Heart right ventricle (tissue), 16 donors: ENCODE data around the gene ERCC4. TPM values are rescaled to one million over a fixed set of nuclear protein-coding genes. Genes with fewer than 3 reads are reported as not detected.

Source experiments
- ATAC-seq, 8 donors: fragments of 200-7000 bp; cut with Tn5 transposase; one replicate each; pipeline ENCODE4 v1.9.1; 2020; ENCODE audit warnings: mild to moderate bottlenecking in 8 of 8, moderate library complexity in 8 of 8, moderate number of reproducible peaks in 1 of 8
- DNase-seq, 2 donors: peaks; one replicate each; pipeline ENCODE4 v3.0.0-alpha.2; 2020
- H3K27ac ChIP-seq, 10 donors: fragments of 200-600 bp; sonication (generic) in 2 of 10; one replicate each; pipeline versions ENCODE4 v1.5.0 to v1.8.0; 2020 to 2022; ENCODE audit warnings: mild to moderate bottlenecking in 3 of 10
- H3K27me3 ChIP-seq, 7 donors: fragments of 200-600 bp; one replicate each; pipeline ENCODE4 v1.8.0; 2021 to 2022; ENCODE audit warnings: mild to moderate bottlenecking in 2 of 7
- H3K36me3 ChIP-seq, 9 donors: fragments of 200-600 bp; sonication (generic) in 1 of 9; one replicate each; pipeline versions ENCODE4 v1.5.0 to v1.8.0; 2020 to 2022; ENCODE audit warnings: mild to moderate bottlenecking in 2 of 9
- H3K4me1 ChIP-seq, 9 donors: fragments of 200-600 bp; sonication (generic) in 1 of 9; one replicate each; pipeline versions ENCODE4 v1.5.0 to v1.8.0; 2020 to 2022; ENCODE audit warnings: mild to moderate bottlenecking in 4 of 9
- H3K4me3 ChIP-seq, 10 donors: fragments of 200-600 bp; sonication (generic) in 2 of 10; one replicate each; pipeline versions ENCODE4 v1.5.0 to v1.8.0; 2020 to 2022; ENCODE audit warnings: mild to moderate bottlenecking in 7 of 10, moderate library complexity in 2 of 10
- H3K9me3 ChIP-seq, 11 donors: fragments of 200-600 bp in 10 of 11; sonication (generic) in 2 of 11; one replicate each; pipeline versions ENCODE4 v1.5.0 to v1.8.0; 2013 to 2022; ENCODE audit warnings: mild to moderate bottlenecking in 2 of 11, control low read depth in 1 of 11, moderate library complexity in 1 of 11
- WGBS, 2 donors: extraction: QIAGEN DNeasy Blood & Tissue Kit; methylation state at CpG; one replicate each; pipeline ENCODE4 v1.1.7; 2013; ENCODE audit warnings: inconsistent platforms in 1 of 2; 5-methylcytosine and 5-hydroxymethylcytosine counted together
- intact Hi-C, 10 donors: fragments of 100-400 bp; cut with DNase I; formaldehyde crosslinking; loops; one replicate each; pipeline versions ENCODE4 v1.11.1 to v1.14.2; 2022
- polyA plus RNA-seq, 2 donors: library from polyadenylated mRNA; stranded (reverse); fragments of 200-250 nt; gene quantifications; one replicate each; pipeline ENCODE4 v1.2.3, GENCODE V29; 2013
- total RNA-seq, 10 donors: library from RNA; stranded (reverse); fragmentation: NEBNext Ultra II Directional in 3 of 10; extraction: Animal tissue kit (Norgen Biotek cat#: 25700) in 3 of 10; gene quantifications; one replicate each; pipeline versions ENCODE4 v1.2.1 to v1.2.4, GENCODE V29; 2021 to 2023
- TF ChIP-seq, protein P1 (sequence below), 9 donors: fragments of 200-600 bp; sonication (generic) in 2 of 9; IDR thresholded peaks; one replicate each; pipeline versions ENCODE4 v1.5.0 to v1.8.0; 2021 to 2022; ENCODE audit warnings: antibody characterized with exemption in 9 of 9, mild to moderate bottlenecking in 5 of 9, moderate library complexity in 1 of 9
- donor health status: Arrhythmogenic right ventricular cardiomyopathy.
- donor health status: ischemic (EF 13 %, LVEDD 7.1; RV severe dilation, severe dysfunction).
- donor health status: healthy with polysubstance abuse.
- donor health status: DM: no; HTN: yes; CAD: no.
- donor health status: DM: no; HTN: no; CAD: no.
- donor health status: ischemic (EF 25% LVEDD 6.9; RV normal size, moderate dysfunction).
- donor health status: ischemic (EF 25% LVEDD 5.7; RV mildly dilated, moderate dysfunction).
- donor health status: healthy.
- donor health status: DM: yes; HTN: yes; CAD: no.
- donor health status: Ischemic cardiomyopathy.
- donor health status: ischemic (EF 35%, LVEDD 5.7; RV mildly dilated, moderate dysfunction).
- donor health status: nonischemic (EF 11% LVEDD 7.7; RV severe dilation, severe dysfunction).
- donor health status: DM: yes; HTN: yes; CAD: no.
- donor health status: PGD.
- donor health status: ischemic (EF 29% LVEDD 5.4; RV normal size, mild dysfunction).
- donor health status: nonischemic (EF 23%, LVEDD 6.1; RV moderate dilation, normal function).

Gene ERCC4
- total and polyA plus RNA-seq, 12 donors = 1.3 to 13.1 (median 8.9) TPM

DNA sequence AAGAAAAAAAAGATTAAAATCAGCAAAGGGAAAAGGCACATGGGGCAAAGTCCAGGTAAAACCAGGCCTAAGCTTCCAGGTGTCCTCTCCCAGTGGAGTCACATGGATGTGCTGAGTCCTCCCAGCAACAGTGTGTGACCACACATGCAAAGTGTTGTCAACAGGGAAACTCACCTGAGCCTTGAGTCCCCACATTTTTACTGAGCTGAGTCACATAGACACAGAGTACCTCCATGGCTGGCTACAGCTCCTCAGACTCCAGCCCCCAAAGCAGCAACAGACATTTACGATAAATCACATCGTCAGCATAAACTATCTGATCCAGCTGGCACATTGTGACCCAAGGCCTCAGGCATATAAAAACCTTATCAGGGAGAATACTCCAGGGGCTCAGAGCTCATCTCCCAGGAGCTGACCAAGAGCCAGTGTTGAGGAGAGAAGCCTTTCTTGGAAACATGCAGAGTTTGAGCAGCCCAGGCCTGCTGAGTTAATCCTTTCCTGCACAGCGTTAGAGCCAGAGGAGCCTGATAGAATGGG is 20.5 kb downstream of the ERCC4 start:
- DNase-seq (no peak), ATAC-seq (no peak)
- TF ChIP-seq, protein P1, sequence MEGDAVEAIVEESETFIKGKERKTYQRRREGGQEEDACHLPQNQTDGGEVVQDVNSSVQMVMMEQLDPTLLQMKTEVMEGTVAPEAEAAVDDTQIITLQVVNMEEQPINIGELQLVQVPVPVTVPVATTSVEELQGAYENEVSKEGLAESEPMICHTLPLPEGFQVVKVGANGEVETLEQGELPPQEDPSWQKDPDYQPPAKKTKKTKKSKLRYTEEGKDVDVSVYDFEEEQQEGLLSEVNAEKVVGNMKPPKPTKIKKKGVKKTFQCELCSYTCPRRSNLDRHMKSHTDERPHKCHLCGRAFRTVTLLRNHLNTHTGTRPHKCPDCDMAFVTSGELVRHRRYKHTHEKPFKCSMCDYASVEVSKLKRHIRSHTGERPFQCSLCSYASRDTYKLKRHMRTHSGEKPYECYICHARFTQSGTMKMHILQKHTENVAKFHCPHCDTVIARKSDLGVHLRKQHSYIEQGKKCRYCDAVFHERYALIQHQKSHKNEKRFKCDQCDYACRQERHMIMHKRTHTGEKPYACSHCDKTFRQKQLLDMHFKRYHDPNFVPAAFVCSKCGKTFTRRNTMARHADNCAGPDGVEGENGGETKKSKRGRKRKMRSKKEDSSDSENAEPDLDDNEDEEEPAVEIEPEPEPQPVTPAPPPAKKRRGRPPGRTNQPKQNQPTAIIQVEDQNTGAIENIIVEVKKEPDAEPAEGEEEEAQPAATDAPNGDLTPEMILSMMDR (IDR thresholded peaks at IDR 0.05) = no peak
- intact Hi-C loops = loop anchor here in 2 of 10 donors (5.0 kb wide), 1 partner anchor 47 kb away; no protein-coding TSS in a partner anchor
- Histone ChIP-seq H3K36me3 (peaks cover 0 to 66% (median 18%) of the 10 kb centered on the region in 9 donors), H3K27me3 (no peaks in the 10 kb centered on the region), H3K4me1 (peaks cover 0 to 21% (median 9%) of the 10 kb centered on the region in 9 donors), H3K27ac (no peak overlapping the region), H3K4me3 (no peak overlapping the region), H3K9me3 (no peaks in the 10 kb centered on the region)
- 53 to 79% methylated on average over 3 of the region's 3 CpGs for WGBS, 2 donors

DNA sequence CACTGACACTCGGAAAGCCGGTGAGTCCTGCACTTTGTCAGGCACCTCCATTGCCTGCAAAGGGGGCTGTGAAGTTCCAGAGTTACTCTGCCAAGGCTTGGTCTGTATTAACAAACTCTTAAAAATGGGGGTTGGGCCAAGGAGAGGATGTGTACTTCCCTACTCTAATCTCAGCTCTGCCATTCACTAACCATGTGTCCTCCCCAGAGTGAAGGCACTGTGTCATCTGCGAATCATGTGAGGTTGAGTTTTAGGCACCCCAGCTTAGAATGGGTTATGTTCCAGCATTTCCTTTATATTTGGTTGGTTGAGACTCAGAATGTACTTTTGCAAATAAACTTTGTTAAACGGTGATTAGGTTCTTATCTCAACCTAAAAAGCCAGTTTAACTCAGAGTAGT is 24.9 kb downstream of the ERCC4 start:
- Histone ChIP-seq H3K36me3 (peaks cover 0 to 70% (median 14%) of the 10 kb centered on the region in 9 donors), H3K9me3 (no peaks in the 10 kb centered on the region)
- no peak for DNase-seq

DNA sequence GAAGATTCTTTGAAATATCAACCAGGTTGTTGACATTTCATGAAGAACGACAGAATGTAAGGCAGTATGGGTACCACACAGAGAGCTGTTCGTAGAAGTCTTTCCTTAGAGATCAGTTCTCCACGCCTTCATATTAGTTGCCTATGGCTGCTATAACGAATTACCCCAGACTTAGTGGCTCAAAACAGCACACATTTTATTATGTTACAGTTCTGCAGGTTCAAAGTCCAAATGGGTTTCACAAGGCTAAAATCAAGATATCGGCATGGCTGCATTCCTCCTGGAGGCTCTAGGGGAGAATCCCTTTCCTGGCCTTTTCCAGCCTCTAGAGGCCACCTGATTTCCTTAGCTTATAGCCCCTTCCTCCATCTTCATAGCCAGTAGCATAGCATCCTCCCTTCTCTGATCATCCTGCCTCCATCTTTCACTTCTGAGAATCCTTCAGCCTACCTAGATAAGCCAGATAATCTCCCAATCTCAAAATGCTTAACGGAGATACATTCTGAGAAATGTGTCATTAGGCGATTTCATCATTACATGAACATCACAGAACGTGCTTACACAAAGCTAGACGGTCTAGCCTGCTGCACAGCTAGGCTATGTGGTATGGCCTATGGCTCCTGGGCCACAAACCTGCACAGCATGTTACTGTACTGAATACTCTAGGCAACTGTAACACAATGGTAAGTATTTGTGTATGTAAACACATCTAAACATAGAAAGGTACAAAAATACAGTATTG is 26.0 kb downstream of the ERCC4 start:
- intact Hi-C loops = no loop called here
- no peak for DNase-seq
- Histone ChIP-seq H3K4me1 (peaks cover 0 to 2% (median 0%) of the 10 kb centered on the region in 9 donors), H3K27me3 (no peaks in the 10 kb centered on the region), H3K9me3 (no peaks in the 10 kb centered on the region), H3K36me3 (peaks cover 0 to 63% (median 14%) of the 10 kb centered on the region in 9 donors), H3K27ac (no peak overlapping the region), H3K4me3 (no peak overlapping the region)
- WGBS, 2 donors = 97 to 98% methylated on average over 9 of the region's 9 CpGs
- TF ChIP-seq, protein P1 (IDR thresholded peaks at IDR 0.05) = no peak
- no peak for ATAC-seq

More for the DNA sequence above, 24.9 kb downstream of the ERCC4 start:
- intact Hi-C loops = loop anchor here in 2 of 10 donors (5.0 kb wide), 1 partner anchor 42 kb away; no protein-coding TSS in a partner anchor
- no peaks in the 10 kb centered on the region for H3K4me1 ChIP-seq
- no peak overlapping the region for H3K4me3 ChIP-seq
- H3K27ac ChIP-seq = no peak overlapping the region
- no peaks in the 10 kb centered on the region for H3K27me3 ChIP-seq
- no peak for ATAC-seq
- TF ChIP-seq, protein P1 (IDR thresholded peaks at IDR 0.05) = no peak
- 81 to 86% methylated on average over 4 of the region's 4 CpGs for WGBS, 2 donors

DNA sequence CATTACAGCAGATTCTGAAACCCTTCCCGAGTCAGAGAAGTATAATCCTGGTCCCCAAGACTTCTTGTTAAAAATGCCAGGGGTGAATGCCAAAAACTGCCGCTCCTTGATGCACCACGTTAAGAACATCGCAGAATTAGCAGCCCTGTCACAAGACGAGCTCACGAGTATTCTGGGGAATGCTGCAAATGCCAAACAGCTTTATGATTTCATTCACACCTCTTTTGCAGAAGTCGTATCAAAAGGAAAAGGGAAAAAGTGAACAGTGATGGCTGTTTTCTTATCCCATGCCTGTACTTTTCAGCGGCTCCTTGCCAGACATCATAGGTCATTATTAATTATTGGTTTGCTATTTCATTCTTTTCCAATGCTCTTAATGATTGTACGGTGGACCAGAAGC is 28.1 kb downstream of the ERCC4 start:
- intact Hi-C loops = no loop called here
- Histone ChIP-seq H3K27ac (no peak overlapping the region), H3K9me3 (no peaks in the 10 kb centered on the region), H3K36me3 (peaks cover 0 to 59% (median 10%) of the 10 kb centered on the region in 9 donors), H3K27me3 (no peaks in the 10 kb centered on the region), H3K4me1 (peaks cover 0 to 12% (median 0%) of the 10 kb centered on the region in 9 donors), H3K4me3 (no peak overlapping the region)
- ATAC-seq (no peak), DNase-seq (no peak)
- WGBS, 2 donors = 86 to 90% methylated on average over 9 of the region's 9 CpGs
- TF ChIP-seq, protein P1 (IDR thresholded peaks at IDR 0.05) = no peak
